HG02943 (cell line): Measurements from ENCODE around the gene APOL1.
"Not testable (repeated sequence)": the region's sequence is repeated elsewhere in the genome, so short reads cannot be mapped to it uniquely, and the experiment has no call there.

Experiments
- ATAC-seq: cut with Tn5 transposase; IDR thresholded peaks from one replicate; pipeline ENCODE4 v1.9.1; 2021; ENCODE audit warnings: mild to moderate bottlenecking, low read depth, moderate library complexity; ENCODE audit not compliant: unreplicated experiment

Gene APOL1

DNA sequence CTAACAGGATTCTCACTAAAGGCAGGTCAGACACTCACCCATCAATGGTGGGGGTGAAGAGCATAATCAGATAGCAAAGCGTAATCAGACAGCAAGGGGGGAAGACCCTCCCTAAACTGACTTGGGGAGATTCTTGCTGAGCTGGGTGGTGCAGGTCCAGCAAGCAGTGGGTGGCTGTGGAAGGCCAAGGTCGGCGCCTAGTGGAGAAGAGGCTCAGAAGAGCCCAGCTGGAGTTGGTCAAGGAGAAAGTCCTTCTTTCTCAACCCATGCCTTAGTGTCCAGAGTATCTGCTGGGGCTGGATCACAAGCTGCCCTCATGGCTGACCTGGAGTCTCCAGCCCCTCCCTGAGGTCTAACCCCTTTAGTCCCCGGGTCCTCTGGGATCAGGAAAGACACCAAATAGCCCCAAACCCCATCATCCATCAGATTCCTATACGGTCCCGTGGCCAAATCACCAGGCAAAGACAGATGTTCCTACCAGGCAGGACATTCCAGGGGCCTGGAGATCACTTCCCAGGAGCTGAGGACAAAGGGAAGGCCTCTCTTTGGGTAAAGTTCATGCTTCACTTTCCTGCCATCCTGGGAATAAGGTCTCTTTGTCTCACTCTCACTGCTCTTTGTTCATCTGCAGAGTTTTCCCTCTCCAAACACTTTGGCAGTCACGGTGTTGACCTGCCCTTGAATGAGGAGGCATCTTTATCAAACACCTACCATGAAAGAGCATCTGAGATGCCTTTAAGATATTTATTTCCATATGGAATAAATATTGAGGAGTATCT is 11.1 kb downstream of the APOL1 start:
- ATAC-seq = not testable (repeated sequence)

- no peak for ATAC-seq
These were observed 14.1 kb downstream of the APOL1 start for GRCh38 chr22:36267058-36267457.

- no peak for ATAC-seq
These were observed 15.1 kb downstream of the APOL1 start for GRCh38 chr22:36267896-36268485.

DNA sequence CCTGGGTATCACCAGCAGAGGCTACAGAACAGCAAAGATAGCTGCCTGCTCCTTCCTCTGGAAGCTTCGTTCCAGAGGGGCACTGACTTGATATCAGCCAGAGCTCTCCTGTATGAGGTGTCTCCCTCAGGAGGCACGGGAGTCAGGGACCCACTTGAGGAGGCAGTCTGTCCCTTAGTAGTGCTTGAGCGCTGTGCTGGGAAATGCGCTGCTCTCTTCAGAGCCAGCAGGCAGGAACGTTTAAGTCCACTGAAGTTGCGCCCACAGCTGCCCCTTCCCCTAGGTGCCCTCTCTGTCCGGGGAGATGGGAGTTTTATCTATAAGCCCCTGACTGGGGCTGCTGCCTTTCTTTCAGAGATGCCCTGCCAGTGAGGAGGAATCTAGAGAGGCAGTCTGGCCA is 18.3 kb downstream of the APOL1 start:
- ATAC-seq = not testable (repeated sequence)

DNA sequence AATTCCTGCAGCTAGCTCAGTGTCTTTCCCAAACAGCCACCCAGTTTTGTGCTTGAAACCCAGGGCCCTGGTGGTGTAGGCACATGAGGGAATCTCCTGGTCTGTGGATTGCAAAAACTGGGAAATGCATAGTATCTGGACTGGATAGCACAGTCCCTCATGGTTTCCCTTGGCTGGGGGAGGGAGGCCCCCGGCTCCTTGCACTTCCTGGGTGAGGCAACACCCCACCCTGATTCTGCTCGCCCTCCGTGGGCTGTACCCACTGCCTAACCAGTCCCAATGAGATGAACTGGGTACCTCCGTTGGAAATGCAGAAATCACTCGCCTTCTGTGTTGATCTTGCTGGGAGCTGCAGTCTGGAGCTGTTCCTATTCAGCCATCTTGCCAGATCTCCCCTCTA is 19.0 kb downstream of the APOL1 start:
- not testable (repeated sequence) for ATAC-seq

GRCh38 chr22:36274531-36274930 is 21.6 kb downstream of the APOL1 start:
- no peak for ATAC-seq

- ATAC-seq = no peak
These were observed 24.8 kb downstream of the APOL1 start for GRCh38 chr22:36277482-36278291.

DNA sequence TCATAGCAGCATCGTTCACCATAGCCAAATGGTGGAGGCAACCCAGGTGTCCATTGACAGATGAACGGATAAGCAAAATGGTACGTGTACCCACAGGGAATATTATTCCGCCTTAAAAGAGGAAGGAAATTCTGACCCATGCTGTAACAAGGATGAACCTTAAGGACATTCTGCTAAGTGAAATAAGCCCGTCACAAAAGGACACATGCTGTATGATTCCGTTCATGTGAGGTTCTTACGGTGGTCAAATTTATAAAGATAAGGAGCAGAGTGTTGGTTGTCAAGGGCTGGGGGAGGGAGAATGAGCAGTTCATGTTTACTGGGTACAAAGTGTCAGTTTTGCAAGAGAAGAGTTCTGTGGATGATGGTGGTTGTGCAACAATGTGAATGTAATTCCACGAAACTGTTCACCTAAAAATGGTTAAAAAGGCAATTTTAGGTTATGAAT is 26.3 kb downstream of the APOL1 start:
- ATAC-seq = no peak

- ATAC-seq = no peak
These were observed 27.4 kb downstream of the APOL1 start for GRCh38 chr22:36280379-36280778.

- no peak for ATAC-seq
These were observed 28.9 kb downstream of the APOL1 start for GRCh38 chr22:36281781-36282327.

GRCh38 chr22:36282328-36282831 is 29.4 kb downstream of the APOL1 start:
- no peak for ATAC-seq

DNA sequence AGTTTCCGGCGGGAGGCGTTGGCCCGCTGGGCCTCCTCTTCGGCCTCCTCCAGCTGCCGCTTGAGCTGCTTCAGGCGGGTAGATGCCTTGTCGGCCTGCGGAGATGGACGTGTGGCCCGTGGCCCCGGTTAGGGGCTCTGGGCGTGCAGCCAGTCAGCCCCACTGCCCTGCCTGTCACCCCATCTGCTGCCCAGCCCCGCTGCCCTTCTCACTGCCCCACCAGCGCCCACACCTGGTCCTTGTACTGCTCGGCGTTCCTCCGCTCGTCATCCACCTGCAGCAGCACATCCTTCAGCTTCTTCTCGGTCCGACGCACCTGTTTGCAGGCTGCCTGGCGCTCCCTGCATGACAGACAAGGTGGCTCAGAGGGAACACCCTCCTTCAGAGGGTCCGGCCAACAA is 31.2 kb downstream of the APOL1 start:
- no peak for ATAC-seq

DNA sequence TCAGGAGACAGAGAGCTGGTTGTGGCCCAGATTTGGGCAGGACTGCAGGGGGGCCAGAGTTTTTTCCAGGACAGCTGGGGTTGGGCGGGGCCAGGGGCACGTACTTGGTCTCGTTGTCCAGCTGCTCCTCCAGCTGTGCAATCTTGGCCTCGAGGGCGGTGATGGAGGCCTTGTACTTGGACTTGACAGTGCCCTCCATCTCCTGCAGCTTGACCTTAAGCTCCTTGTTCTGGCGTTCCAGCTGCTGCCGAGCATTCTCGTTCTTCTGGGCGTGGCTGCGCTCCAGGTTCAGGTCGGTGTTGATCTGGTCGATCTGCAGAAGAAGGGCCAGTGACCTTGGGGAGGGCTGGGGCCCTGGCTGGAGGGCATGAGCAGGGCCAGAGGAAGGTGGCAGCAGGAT is 32.1 kb downstream of the APOL1 start:
- ATAC-seq = no peak

- no peak for ATAC-seq
These were observed 32.6 kb downstream of the APOL1 start for GRCh38 chr22:36285545-36285944.

DNA sequence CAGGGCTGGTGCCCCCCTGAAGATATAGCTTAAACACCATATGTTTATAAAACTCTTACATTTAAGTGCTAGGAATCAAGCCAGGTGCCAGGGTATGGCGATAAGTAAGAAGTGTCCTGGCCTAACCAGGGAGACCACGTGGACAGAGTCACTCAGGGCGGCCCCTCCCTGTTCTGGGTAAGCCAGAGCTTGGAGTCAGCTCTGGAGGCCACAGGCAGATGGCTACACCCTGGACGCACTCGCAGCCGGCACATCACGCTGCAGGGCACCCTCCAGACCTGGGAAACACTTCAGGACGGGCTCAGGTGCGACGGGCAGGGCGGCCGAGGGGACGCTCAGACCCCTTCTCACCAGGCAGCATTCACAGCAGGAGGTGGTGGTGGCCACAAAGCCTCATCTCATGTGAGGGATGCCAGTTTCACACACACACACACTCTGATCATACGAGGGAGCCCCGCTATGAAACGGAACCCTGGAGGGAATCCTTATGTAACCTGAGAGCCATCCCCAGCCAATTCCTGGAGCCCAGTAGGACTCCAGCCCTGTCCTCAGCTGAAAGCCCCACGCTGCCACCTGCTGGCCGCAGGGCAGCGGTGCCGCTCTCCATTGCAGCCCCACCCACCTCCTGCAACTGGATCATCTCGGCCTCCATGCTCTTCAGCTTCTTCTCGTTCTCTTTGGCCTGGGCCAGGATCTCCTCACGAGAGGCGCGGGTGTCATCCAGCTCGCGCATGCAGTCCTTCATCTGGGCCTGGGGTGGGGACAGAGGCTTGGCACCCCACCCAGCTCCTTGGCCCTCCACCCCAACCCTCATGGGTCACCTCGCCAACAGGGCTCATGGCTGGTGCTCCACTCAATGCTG is 33.4 kb downstream of the APOL1 start:
- no peak for ATAC-seq

DNA sequence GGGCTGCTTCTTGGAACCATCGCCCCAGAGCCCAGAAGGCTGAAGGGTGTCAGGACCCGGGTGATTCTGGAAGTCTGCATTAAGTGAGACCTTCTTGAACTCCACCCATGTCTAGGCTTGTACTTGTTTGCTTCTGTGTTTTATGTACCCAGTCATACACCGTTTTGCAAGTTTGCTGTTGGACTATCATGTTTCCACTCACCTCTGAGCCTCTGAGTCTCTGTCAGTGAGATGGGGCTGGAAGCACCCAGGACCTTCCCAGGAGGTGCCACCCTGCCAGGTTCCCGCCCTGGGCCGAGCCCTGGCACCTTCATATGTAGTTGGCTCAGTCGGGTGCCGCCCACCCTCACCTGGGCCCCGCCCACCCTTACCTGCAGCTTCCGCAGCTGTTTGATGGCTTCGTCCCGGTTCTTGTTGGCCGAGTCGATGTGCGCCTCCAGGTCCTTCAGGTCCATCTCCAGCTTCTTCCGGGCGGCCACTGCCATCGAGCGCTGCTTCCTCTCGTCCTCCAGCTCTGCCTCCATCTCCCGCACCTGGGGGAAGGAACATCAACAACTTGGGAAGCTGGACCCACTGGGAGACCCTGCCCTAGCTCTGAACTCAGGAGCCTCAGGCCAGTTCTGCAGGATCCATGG is 35.1 kb downstream of the APOL1 start:
- no peak for ATAC-seq

DNA sequence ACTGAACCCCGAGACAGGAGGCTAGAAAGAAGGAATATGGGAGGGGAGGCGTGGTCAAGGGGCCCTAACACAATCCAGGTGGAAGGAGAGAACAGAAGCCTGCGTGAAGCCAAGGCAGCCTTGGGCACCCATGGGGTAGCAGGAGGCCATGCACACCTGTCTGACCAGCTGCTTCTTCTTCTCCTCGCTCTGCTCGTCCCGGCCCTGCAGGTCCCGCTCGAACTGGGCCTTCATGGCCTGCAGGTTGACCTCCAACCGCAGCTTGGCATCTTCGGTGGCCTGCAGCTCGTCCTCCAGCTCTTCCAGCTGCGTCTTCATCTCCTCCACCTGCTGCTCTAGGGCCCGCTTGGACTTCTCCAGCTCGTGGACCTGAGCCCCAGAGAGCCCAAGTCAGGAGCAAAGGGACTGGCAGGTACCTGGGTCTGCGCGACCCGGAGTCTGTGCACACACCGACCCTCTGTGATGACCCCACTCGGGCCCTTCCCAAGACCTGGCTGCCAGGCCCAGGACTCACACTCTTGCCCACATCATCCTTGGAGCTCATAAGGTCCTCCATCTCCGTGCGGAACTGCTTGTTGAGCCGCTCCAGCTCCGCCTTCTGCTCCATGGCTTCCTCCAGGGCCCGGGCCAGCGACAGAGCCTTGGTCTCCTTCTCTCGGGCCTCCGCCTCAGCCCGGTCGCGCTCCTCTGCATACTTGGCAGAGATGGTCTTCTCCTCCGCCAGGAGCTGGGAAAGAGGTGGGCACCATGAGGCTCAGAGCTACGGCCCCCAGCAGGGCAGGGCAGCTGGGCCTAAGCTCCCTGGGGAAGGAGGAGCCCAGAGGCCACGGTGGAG is 35.9 kb downstream of the APOL1 start:
- ATAC-seq = no peak

DNA sequence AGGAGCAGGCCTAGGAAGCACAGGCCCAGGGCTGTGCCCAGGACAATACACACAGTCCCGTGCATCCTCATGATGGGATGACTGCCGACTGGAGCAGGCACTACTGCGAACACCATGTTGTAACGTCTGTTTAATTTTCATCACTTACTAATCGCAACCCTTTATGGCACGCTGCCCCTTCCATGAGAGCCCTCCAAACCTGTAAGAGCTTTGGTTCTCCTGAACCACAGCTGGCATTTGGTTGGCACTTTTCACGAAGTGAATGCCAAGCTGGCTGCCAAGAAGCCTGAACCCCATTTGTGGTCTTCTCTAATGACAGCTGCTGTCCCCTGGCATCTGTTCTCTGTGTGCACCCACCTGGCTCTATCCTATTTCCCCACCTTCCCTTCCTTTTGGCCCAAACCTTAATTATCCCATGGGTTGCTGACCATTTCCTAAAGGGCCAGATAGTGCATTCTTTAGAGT is 36.5 kb downstream of the APOL1 start:
- ATAC-seq = no peak
